SK-N-SH (cell line): Measurements from ENCODE around the gene ACBD6.

Experiments used
- EP300 ChIP-seq, 2 experiments: IDR thresholded peaks; 2 replicates each; pipeline versions ENCODE4 v1.4.0 to v1.6.1; 2012; ENCODE audit warnings: borderline replicate concordance in 1 of 2, low read depth in 1 of 2, low read length in 1 of 2
- FOSL2 ChIP-seq: IDR thresholded peaks from 2 replicates; pipeline ENCODE4 v1.4.0; 2012; ENCODE audit warnings: low read depth, mild to moderate bottlenecking, moderate library complexity, borderline replicate concordance
- FOXM1 ChIP-seq: IDR thresholded peaks from 2 replicates; pipeline ENCODE4 v1.4.0; 2012; ENCODE audit warnings: low read depth, mild to moderate bottlenecking
- MXI1 ChIP-seq: IDR thresholded peaks from 2 replicates; pipeline ENCODE4 v1.6.1; 2012; ENCODE audit warnings: mild to moderate bottlenecking, low read depth, low read length, improper control_type of control experiment
- NFIC ChIP-seq: IDR thresholded peaks from 2 replicates; pipeline ENCODE4 v1.4.0; 2012; ENCODE audit warnings: borderline replicate concordance
- POLR2AphosphoS5 ChIP-seq: IDR thresholded peaks from 2 replicates; pipeline ENCODE4 v1.6.1; 2012; ENCODE audit warnings: low read depth, low read length
- RCOR1 ChIP-seq: fragments of 150-350 bp; IDR thresholded peaks from 2 replicates; pipeline ENCODE4 v1.6.1; 2017; ENCODE audit warnings: antibody characterized with exemption, low read length
- TAF1 ChIP-seq: IDR thresholded peaks from 2 replicates; pipeline ENCODE4 v1.6.1; 2012; ENCODE audit warnings: low read depth, mild to moderate bottlenecking, low read length, moderate library complexity, borderline replicate concordance
- TEAD4 ChIP-seq: IDR thresholded peaks from 2 replicates; pipeline ENCODE4 v1.4.0; 2012; ENCODE audit warnings: mild to moderate bottlenecking, borderline replicate concordance; ENCODE audit not compliant: insufficient read depth
- YY1 ChIP-seq: IDR thresholded peaks from 2 replicates; pipeline ENCODE4 v1.4.0; 2012; ENCODE audit warnings: low read depth, mild to moderate bottlenecking
- TF ChIP-seq, protein P1 (sequence below): IDR thresholded peaks from 2 replicates; pipeline ENCODE4 v1.4.0; 2012; ENCODE audit warnings: low read depth, borderline replicate concordance
- TF ChIP-seq, protein P2 (sequence below): fragments of 200-600 bp; sonication (generic); IDR thresholded peaks from 2 replicates; pipeline ENCODE4 v1.6.1; 2017; ENCODE audit warnings: antibody characterized with exemption, mild to moderate bottlenecking, moderate library complexity
- TF ChIP-seq, protein P3 (sequence below): fragments of 150-350 bp; IDR thresholded peaks from 2 replicates; pipeline ENCODE4 v1.6.1; 2017; ENCODE audit warnings: antibody characterized with exemption, low read length, low read depth, borderline replicate concordance

DNA sequence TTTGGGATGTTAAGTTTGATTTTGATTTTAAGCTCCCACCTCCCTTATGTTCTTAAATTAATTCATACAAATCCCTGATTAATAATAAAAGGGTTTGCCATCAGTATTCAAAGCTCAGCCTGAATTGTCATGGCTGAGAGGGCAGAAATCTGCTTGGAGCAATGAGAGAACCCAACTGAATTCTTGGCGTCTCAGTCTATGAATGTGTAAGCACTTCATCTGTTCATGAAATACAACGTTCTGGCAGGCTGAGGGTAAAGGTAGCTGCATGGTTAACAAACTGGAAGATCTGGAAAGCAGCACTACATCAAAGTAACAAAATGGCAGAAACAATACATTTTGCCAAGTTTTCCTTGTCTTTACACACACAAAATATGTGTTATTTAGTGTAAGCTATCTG is 95.3 kb downstream of the ACBD6 start:
- TF ChIP-seq, protein P1, sequence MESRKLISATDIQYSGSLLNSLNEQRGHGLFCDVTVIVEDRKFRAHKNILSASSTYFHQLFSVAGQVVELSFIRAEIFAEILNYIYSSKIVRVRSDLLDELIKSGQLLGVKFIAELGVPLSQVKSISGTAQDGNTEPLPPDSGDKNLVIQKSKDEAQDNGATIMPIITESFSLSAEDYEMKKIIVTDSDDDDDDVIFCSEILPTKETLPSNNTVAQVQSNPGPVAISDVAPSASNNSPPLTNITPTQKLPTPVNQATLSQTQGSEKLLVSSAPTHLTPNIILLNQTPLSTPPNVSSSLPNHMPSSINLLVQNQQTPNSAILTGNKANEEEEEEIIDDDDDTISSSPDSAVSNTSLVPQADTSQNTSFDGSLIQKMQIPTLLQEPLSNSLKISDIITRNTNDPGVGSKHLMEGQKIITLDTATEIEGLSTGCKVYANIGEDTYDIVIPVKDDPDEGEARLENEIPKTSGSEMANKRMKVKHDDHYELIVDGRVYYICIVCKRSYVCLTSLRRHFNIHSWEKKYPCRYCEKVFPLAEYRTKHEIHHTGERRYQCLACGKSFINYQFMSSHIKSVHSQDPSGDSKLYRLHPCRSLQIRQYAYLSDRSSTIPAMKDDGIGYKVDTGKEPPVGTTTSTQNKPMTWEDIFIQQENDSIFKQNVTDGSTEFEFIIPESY = no peak
- no peak for TF ChIP-seq FOSL2
- TF ChIP-seq TEAD4 = no peak
- TF ChIP-seq NFIC = no peak
- TF ChIP-seq, protein P2, sequence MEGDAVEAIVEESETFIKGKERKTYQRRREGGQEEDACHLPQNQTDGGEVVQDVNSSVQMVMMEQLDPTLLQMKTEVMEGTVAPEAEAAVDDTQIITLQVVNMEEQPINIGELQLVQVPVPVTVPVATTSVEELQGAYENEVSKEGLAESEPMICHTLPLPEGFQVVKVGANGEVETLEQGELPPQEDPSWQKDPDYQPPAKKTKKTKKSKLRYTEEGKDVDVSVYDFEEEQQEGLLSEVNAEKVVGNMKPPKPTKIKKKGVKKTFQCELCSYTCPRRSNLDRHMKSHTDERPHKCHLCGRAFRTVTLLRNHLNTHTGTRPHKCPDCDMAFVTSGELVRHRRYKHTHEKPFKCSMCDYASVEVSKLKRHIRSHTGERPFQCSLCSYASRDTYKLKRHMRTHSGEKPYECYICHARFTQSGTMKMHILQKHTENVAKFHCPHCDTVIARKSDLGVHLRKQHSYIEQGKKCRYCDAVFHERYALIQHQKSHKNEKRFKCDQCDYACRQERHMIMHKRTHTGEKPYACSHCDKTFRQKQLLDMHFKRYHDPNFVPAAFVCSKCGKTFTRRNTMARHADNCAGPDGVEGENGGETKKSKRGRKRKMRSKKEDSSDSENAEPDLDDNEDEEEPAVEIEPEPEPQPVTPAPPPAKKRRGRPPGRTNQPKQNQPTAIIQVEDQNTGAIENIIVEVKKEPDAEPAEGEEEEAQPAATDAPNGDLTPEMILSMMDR = no peak
- TF ChIP-seq POLR2AphosphoS5 = no peak
- TF ChIP-seq EP300 (IDR thresholded peaks at IDR 0.05; ENCODE audit: borderline replicate concordance in 1 of 2, low read depth in 1 of 2, low read length in 1 of 2) = no peak
- TF ChIP-seq RCOR1 = no peak
- TF ChIP-seq, protein P3, sequence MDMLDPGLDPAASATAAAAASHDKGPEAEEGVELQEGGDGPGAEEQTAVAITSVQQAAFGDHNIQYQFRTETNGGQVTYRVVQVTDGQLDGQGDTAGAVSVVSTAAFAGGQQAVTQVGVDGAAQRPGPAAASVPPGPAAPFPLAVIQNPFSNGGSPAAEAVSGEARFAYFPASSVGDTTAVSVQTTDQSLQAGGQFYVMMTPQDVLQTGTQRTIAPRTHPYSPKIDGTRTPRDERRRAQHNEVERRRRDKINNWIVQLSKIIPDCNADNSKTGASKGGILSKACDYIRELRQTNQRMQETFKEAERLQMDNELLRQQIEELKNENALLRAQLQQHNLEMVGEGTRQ = no peak
- TF ChIP-seq TAF1 = no peak
- TF ChIP-seq MXI1 = no peak
- no peak for TF ChIP-seq FOXM1
- no peak for TF ChIP-seq YY1
